Heart right ventricle (tissue), 16 donors: Measurements from ENCODE around the gene CT47C1. TPM values are rescaled to one million over a fixed set of nuclear protein-coding genes. Genes with fewer than 3 reads are reported as not detected.
A peak's percentile ranks its signal among the peaks of the same experiment; 100 is the strongest.
"Not testable (repeated sequence)": the region's sequence is repeated elsewhere in the genome, so short reads cannot be mapped to it uniquely, and the experiment has no call there.

Source experiments
- ATAC-seq, 8 donors: fragments of 200-7000 bp; cut with Tn5 transposase; one replicate each; pipeline ENCODE4 v1.9.1; 2020; ENCODE audit warnings: mild to moderate bottlenecking in 8 of 8, moderate library complexity in 8 of 8, moderate number of reproducible peaks in 1 of 8
- DNase-seq, 2 donors: peaks; one replicate each; pipeline ENCODE4 v3.0.0-alpha.2; 2020
- H3K27ac ChIP-seq, 10 donors: fragments of 200-600 bp; sonication (generic) in 2 of 10; one replicate each; pipeline versions ENCODE4 v1.5.0 to v1.8.0; 2020 to 2022; ENCODE audit warnings: mild to moderate bottlenecking in 3 of 10
- H3K27me3 ChIP-seq, 7 donors: fragments of 200-600 bp; one replicate each; pipeline ENCODE4 v1.8.0; 2021 to 2022; ENCODE audit warnings: mild to moderate bottlenecking in 2 of 7
- H3K36me3 ChIP-seq, 9 donors: fragments of 200-600 bp; sonication (generic) in 1 of 9; one replicate each; pipeline versions ENCODE4 v1.5.0 to v1.8.0; 2020 to 2022; ENCODE audit warnings: mild to moderate bottlenecking in 2 of 9
- H3K4me1 ChIP-seq, 9 donors: fragments of 200-600 bp; sonication (generic) in 1 of 9; one replicate each; pipeline versions ENCODE4 v1.5.0 to v1.8.0; 2020 to 2022; ENCODE audit warnings: mild to moderate bottlenecking in 4 of 9
- H3K4me3 ChIP-seq, 10 donors: fragments of 200-600 bp; sonication (generic) in 2 of 10; one replicate each; pipeline versions ENCODE4 v1.5.0 to v1.8.0; 2020 to 2022; ENCODE audit warnings: mild to moderate bottlenecking in 7 of 10, moderate library complexity in 2 of 10
- H3K9me3 ChIP-seq, 11 donors: fragments of 200-600 bp in 10 of 11; sonication (generic) in 2 of 11; one replicate each; pipeline versions ENCODE4 v1.5.0 to v1.8.0; 2013 to 2022; ENCODE audit warnings: mild to moderate bottlenecking in 2 of 11, control low read depth in 1 of 11, moderate library complexity in 1 of 11
- WGBS, 2 donors: extraction: QIAGEN DNeasy Blood & Tissue Kit; methylation state at CpG; one replicate each; pipeline ENCODE4 v1.1.7; 2013; ENCODE audit warnings: inconsistent platforms in 1 of 2; 5-methylcytosine and 5-hydroxymethylcytosine counted together
- intact Hi-C, 10 donors: fragments of 100-400 bp; cut with DNase I; formaldehyde crosslinking; loops; one replicate each; pipeline versions ENCODE4 v1.11.1 to v1.14.2; 2022
- long read RNA-seq, 3 donors: library from polyadenylated mRNA; unstranded; transcript quantifications; one replicate each; pipeline ENCODE4 v2.0.0, GENCODE V29; 2020 to 2021
- polyA plus RNA-seq, 2 donors: library from polyadenylated mRNA; stranded (reverse); fragments of 200-250 nt; gene quantifications; one replicate each; pipeline ENCODE4 v1.2.3, GENCODE V29; 2013
- total RNA-seq, 10 donors: library from RNA; stranded (reverse); fragmentation: NEBNext Ultra II Directional in 3 of 10; extraction: Animal tissue kit (Norgen Biotek cat#: 25700) in 3 of 10; gene quantifications; one replicate each; pipeline versions ENCODE4 v1.2.1 to v1.2.4, GENCODE V29; 2021 to 2023
- TF ChIP-seq, protein P1 (sequence below), 9 donors: fragments of 200-600 bp; sonication (generic) in 2 of 9; IDR thresholded peaks; one replicate each; pipeline versions ENCODE4 v1.5.0 to v1.8.0; 2021 to 2022; ENCODE audit warnings: antibody characterized with exemption in 9 of 9, mild to moderate bottlenecking in 5 of 9, moderate library complexity in 1 of 9
- donor health status: Arrhythmogenic right ventricular cardiomyopathy.
- donor health status: ischemic (EF 13 %, LVEDD 7.1; RV severe dilation, severe dysfunction).
- donor health status: healthy with polysubstance abuse.
- donor health status: DM: no; HTN: yes; CAD: no.
- donor health status: DM: no; HTN: no; CAD: no.
- donor health status: ischemic (EF 25% LVEDD 6.9; RV normal size, moderate dysfunction).
- donor health status: ischemic (EF 25% LVEDD 5.7; RV mildly dilated, moderate dysfunction).
- donor health status: healthy.
- donor health status: DM: yes; HTN: yes; CAD: no.
- donor health status: Ischemic cardiomyopathy.
- donor health status: ischemic (EF 35%, LVEDD 5.7; RV mildly dilated, moderate dysfunction).
- donor health status: nonischemic (EF 11% LVEDD 7.7; RV severe dilation, severe dysfunction).
- donor health status: DM: yes; HTN: yes; CAD: no.
- donor health status: PGD.
- donor health status: ischemic (EF 29% LVEDD 5.4; RV normal size, mild dysfunction).
- donor health status: nonischemic (EF 23%, LVEDD 6.1; RV moderate dilation, normal function).

CT47C1 gene
- total RNA-seq, result not detected
- not detected for polyA plus RNA-seq
- long read RNA-seq, donor 1, result 0 reads
- long read RNA-seq, donor 2, result 0 reads
- long read RNA-seq, donor 3, result 0 reads

DNA sequence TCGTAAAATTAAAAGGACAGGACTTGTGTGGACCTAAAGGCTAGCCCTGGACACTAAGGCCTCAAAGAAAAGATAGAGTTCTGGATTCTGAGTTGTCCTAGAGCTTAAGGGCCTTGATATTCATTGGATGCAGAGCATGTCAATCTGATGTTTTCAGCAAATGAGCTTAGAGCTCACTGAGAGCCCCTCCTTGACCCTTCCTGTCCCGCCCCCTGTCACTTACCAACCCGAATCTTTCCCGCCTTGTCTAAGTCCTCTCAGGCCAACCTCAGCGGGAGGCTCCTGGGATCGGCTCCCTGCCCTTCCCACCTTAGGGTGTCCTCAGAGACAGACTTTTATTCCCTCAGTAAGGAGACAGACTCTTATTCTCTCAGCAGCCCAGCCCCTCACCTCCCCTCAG is at the start of gene CT47C1:
Gene CT47C1 (plus strand): TSS at position 250 of the 400 bp plus-strand sequence. CDS start 233 bp downstream, outside the sequence.
- H3K9me3 ChIP-seq, result no peaks in the 10 kb centered on the region
- ATAC-seq (no peak), DNase-seq (no peak)
- intact Hi-C loops, result no loop called here
- no peak within 1 kb of the TSS for H3K27ac ChIP-seq
- 92 to 98% methylated on average over 6 of the region's 6 CpGs for WGBS, 2 donors
- H3K4me1 ChIP-seq, result no peaks in the 10 kb centered on the region
- TF ChIP-seq, protein P1, sequence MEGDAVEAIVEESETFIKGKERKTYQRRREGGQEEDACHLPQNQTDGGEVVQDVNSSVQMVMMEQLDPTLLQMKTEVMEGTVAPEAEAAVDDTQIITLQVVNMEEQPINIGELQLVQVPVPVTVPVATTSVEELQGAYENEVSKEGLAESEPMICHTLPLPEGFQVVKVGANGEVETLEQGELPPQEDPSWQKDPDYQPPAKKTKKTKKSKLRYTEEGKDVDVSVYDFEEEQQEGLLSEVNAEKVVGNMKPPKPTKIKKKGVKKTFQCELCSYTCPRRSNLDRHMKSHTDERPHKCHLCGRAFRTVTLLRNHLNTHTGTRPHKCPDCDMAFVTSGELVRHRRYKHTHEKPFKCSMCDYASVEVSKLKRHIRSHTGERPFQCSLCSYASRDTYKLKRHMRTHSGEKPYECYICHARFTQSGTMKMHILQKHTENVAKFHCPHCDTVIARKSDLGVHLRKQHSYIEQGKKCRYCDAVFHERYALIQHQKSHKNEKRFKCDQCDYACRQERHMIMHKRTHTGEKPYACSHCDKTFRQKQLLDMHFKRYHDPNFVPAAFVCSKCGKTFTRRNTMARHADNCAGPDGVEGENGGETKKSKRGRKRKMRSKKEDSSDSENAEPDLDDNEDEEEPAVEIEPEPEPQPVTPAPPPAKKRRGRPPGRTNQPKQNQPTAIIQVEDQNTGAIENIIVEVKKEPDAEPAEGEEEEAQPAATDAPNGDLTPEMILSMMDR (IDR thresholded peaks at IDR 0.05), result no peak
- no peak within 1 kb of the TSS for H3K4me3 ChIP-seq
- H3K36me3 ChIP-seq, result no peaks in the 10 kb centered on the region
- H3K27me3 ChIP-seq, result peaks cover 0 to 35% (median 0%) of the 10 kb centered on the region in 7 donors

DNA sequence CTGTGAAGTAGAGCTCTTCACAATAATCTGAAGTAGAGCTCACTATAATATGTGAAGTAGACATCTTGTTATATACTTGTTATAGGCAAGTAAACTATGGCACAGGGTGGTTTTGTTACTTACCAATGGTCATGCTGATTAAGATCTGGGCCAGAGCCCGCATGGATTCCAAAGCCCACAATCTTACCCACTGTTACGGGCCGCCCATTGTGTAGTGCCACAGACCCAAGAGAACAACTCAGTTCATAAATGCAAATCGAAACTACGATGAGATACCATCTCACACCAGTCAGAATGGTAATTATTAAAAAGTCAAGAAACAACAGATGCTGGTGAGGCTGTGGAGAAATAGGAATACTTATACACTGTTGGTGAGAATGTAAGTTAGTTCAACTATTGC is 46.9 kb upstream of the CT47C1 start:
- ATAC-seq, result no peak
- TF ChIP-seq, protein P1 (IDR thresholded peaks at IDR 0.05), result no peak

GRCh38 chrX:119026344-119026743 is 46.4 kb upstream of the CT47C1 start:
- 97 to 100% methylated on average over 2 of the region's 2 CpGs for WGBS, 2 donors

More for the DNA sequence above, 46.9 kb upstream of the CT47C1 start:
- 96 to 97% methylated on average over 5 of the region's 5 CpGs for WGBS, 2 donors
- intact Hi-C loops, result no loop called here
- Histone ChIP-seq H3K36me3 (no peaks in the 10 kb centered on the region), H3K4me1 (peaks cover 0 to 3% (median 0%) of the 10 kb centered on the region in 9 donors), H3K27me3 (no peaks in the 10 kb centered on the region), H3K27ac (no peak overlapping the region), H3K4me3 (no peak overlapping the region), H3K9me3 (no peaks in the 10 kb centered on the region)
- no peak for DNase-seq

GRCh38 chrX:119027960-119028732 is 44.6 kb upstream of the CT47C1 start:
- 91 to 92% methylated on average over 18 to 28 of the region's 28 CpGs for WGBS, 2 donors
- peak in 1 of 8 donors; percentile 38 for ATAC-seq
- H3K36me3 ChIP-seq, H3K4me1 ChIP-seq, H3K27me3 ChIP-seq, H3K9me3 ChIP-seq, H3K4me3 ChIP-seq, intact Hi-C loops: not testable (repeated sequence)
- H3K27ac ChIP-seq, result peak overlapping the region in 2 of 10 donors; percentile 14 to 44
- peak in 1 of 2 donors; percentile 14 for DNase-seq

More at GRCh38 chrX:119026344-119026743, 46.4 kb upstream of the CT47C1 start:
- ATAC-seq, H3K36me3 ChIP-seq, H3K4me3 ChIP-seq, DNase-seq, H3K27ac ChIP-seq, H3K9me3 ChIP-seq, intact Hi-C loops, H3K27me3 ChIP-seq, H3K4me1 ChIP-seq: not testable (repeated sequence)

DNA sequence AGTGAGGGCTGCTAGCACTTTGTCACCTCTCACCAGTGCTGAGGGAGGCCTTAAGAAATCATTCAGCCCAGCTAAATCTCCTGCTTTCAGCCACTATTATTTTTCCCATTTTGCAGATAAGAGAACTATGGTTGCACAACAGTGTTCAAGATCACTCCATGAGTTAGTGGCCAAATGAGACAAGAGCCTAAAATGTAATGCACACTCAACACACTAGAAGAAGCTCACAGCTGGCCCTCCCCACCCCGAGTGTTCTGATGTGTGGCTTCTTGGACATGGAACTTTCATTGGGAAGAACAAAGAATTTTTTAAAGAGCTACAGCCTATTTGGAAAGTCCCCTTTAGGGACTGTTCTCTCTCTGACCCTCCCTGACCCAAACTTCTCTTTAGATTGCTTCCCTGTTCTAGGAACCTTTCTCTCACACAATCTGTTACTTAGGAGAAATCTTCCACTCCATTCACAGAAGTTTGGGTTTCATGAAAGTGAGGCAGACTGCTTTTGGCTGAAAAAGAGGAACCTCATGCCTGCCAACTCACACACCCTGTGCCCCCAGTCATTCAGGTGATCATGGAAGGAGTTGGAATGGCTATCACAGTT is 44.0 kb upstream of the CT47C1 start:
- 38 to 57% methylated on average over 1 of the region's 1 CpG for WGBS, 2 donors
- no peak for DNase-seq
- H3K4me1 ChIP-seq, result peaks cover 0 to 3% (median 0%) of the 10 kb centered on the region in 9 donors
- H3K27me3 ChIP-seq, result no peaks in the 10 kb centered on the region
- peaks cover 0 to 7% (median 0%) of the 10 kb centered on the region in 11 donors for H3K9me3 ChIP-seq
- no peaks in the 10 kb centered on the region for H3K36me3 ChIP-seq
- H3K4me3 ChIP-seq, result no peak overlapping the region
- TF ChIP-seq, protein P1 (IDR thresholded peaks at IDR 0.05), result no peak
- intact Hi-C loops, result no loop called here
- H3K27ac ChIP-seq, result peak overlapping the region in 2 of 10 donors; percentile 14 to 44
- peak in 5 of 8 donors; percentile 38 to 85 (median 61) for ATAC-seq

GRCh38 chrX:119029656-119030055 is 43.1 kb upstream of the CT47C1 start:
- H3K9me3 ChIP-seq, result peaks cover 0 to 16% (median 0%) of the 10 kb centered on the region in 11 donors
- H3K27ac ChIP-seq, ATAC-seq, DNase-seq, H3K4me1 ChIP-seq, H3K4me3 ChIP-seq, H3K36me3 ChIP-seq, intact Hi-C loops, H3K27me3 ChIP-seq: not testable (repeated sequence)
- 98 to 100% methylated on average over 3 to 9 of the region's 10 CpGs for WGBS, 2 donors
